Measurements from ENCODE around the gene ENPP6.

GRCh38 chr4:184234155-184234554 lies 16.5 kb upstream of the ENPP6 start:
- TF ChIP-seq CTCF (conservative IDR thresholded peaks at IDR 0.05; ENCODE audit: low read length) (no peak), EZH2phosphoT487 (IDR thresholded peaks at IDR 0.05; ENCODE audit: borderline replicate concordance, low read depth, low read length) (no peak)

Data from OCI-LY7 (cell line).